Stimulated activated CD4-positive, alpha-beta T cell treated with anti-CD3 and anti-CD28 coated beads, Interleukin-12 subunit alpha, Interleukin-12 subunit beta, amount 100 ng/mL, for 24 hours (primary cell): ENCODE data around the gene SLC29A2.
"Not testable (repeated sequence)": the region's sequence is repeated elsewhere in the genome, so short reads cannot be mapped to it uniquely, and the experiment has no call there.

Source experiments
- DNase-seq, 2 experiments: peaks; one replicate each; pipeline ENCODE4 v3.0.0-alpha.2; 2020; ENCODE audit warnings: low read depth in 2 of 2

SLC29A2 gene

GRCh38 chr11:66386171-66387069, 14.9 kb upstream of the SLC29A2 start:
- DNase-seq, result peak; percentile 58 to 88

GRCh38 chr11:66384316-66384715, 12.8 kb upstream of the SLC29A2 start:
- not testable (repeated sequence) for DNase-seq

- DNase-seq, result not testable (repeated sequence)
Measured at GRCh38 chr11:66380264-66380663, 8.7 kb upstream of the SLC29A2 start.

GRCh38 chr11:66373690-66374287, 2.2 kb upstream of the SLC29A2 start:
- DNase-seq, result not testable (repeated sequence)

- DNase-seq, result no peak
Measured at GRCh38 chr11:66373265-66373664, 1.7 kb upstream of the SLC29A2 start.

- DNase-seq, result no peak
Measured at GRCh38 chr11:66369073-66369894, 2.3 kb downstream of the SLC29A2 start.

GRCh38 chr11:66368484-66368883, 3.1 kb downstream of the SLC29A2 start:
- no peak for DNase-seq

- no peak for DNase-seq
Measured at GRCh38 chr11:66367561-66368312, 3.8 kb downstream of the SLC29A2 start.

- DNase-seq, result no peak
Measured at GRCh38 chr11:66366844-66367477, 4.6 kb downstream of the SLC29A2 start.

- no peak for DNase-seq
Measured at GRCh38 chr11:66365711-66366619, 5.6 kb downstream of the SLC29A2 start.

GRCh38 chr11:66365166-66365565, 6.4 kb downstream of the SLC29A2 start:
- DNase-seq, result no peak

GRCh38 chr11:66363805-66364535, 7.6 kb downstream of the SLC29A2 start:
- peak; percentile 43 to 80 for DNase-seq

- no peak for DNase-seq
Measured at GRCh38 chr11:66363187-66363601, 8.4 kb downstream of the SLC29A2 start.

GRCh38 chr11:66362481-66363147, 8.9 kb downstream of the SLC29A2 start:
- DNase-seq, result no peak

GRCh38 chr11:66361502-66361941, 10.0 kb downstream of the SLC29A2 start:
- no peak for DNase-seq

GRCh38 chr11:66360406-66361073, 11.0 kb downstream of the SLC29A2 start:
- no peak for DNase-seq

- no peak for DNase-seq
Measured at GRCh38 chr11:66359662-66360087, 11.9 kb downstream of the SLC29A2 start.
